DMS53 treated with DMSO at 0.1 percent for 48 hours (cell line): ENCODE data around the gene CUL7.

Source experiments
- DNase-seq: peaks from one replicate; lab custom pipeline; 2025; ENCODE audit not compliant: unreplicated experiment; lab: John Stamatoyannopoulos, UW

The CUL7 gene

GRCh38 chr6:43077333-43077809, 23.7 kb upstream of the CUL7 start:
- no peak for DNase-seq

GRCh38 chr6:43076464-43077332, 23.0 kb upstream of the CUL7 start:
- no peak for DNase-seq

- peak; percentile 28 for DNase-seq
These were observed 22.2 kb upstream of the CUL7 start, which contains the start of gene PTK7 for GRCh38 chr6:43075670-43076463. PTK7 (plus strand) TSS chr6:43076314; CDS start chr6:43076489, 175 bp downstream.

GRCh38 chr6:43074847-43075669, 21.4 kb upstream of the CUL7 start:
- no peak for DNase-seq

GRCh38 chr6:43070028-43070632, 16.5 kb upstream of the CUL7 start:
- DNase-seq: peak; percentile 31

GRCh38 chr6:43062818-43063217, 9.2 kb upstream of the CUL7 start:
- no peak for DNase-seq

- no peak for DNase-seq
These were observed 8.2 kb upstream of the CUL7 start for GRCh38 chr6:43061861-43062260.

- no peak for DNase-seq
These were observed 7.3 kb upstream of the CUL7 start for GRCh38 chr6:43060755-43061633.

- DNase-seq: peak; percentile 60
These were observed 6.5 kb upstream of the CUL7 start for GRCh38 chr6:43060034-43060754.

GRCh38 chr6:43059168-43060033, 5.8 kb upstream of the CUL7 start, which contains the start of the genes KLC4 and MRPL2:
KLC4 (plus strand) TSS chr6:43059631; CDS start chr6:43061336, 1,705 bp downstream.
MRPL2 (minus strand) TSS chr6:43059434; CDS start chr6:43059381, 53 bp downstream.
- DNase-seq: peak; percentile 94

- DNase-seq: no peak
These were observed 4.9 kb upstream of the CUL7 start for GRCh38 chr6:43058531-43058930.

GRCh38 chr6:43055966-43056365, 2.3 kb upstream of the CUL7 start:
- DNase-seq: no peak

GRCh38 chr6:43054206-43054943, 724 bp upstream of the CUL7 start:
- DNase-seq: no peak

GRCh38 chr6:43052842-43053544, 658 bp downstream of the CUL7 start:
- DNase-seq: no peak

GRCh38 chr6:43052225-43052841, 1.3 kb downstream of the CUL7 start:
- DNase-seq: no peak

GRCh38 chr6:43050981-43051380, 2.7 kb downstream of the CUL7 start:
- no peak for DNase-seq
